ENCODE measurements around the gene MMD2. TPM values are rescaled to one million over a fixed set of nuclear protein-coding genes. Genes with fewer than 3 reads are reported as not detected.

The MMD2 gene
- total and polyA plus RNA-seq, 4 donors, result not detected

DNA sequence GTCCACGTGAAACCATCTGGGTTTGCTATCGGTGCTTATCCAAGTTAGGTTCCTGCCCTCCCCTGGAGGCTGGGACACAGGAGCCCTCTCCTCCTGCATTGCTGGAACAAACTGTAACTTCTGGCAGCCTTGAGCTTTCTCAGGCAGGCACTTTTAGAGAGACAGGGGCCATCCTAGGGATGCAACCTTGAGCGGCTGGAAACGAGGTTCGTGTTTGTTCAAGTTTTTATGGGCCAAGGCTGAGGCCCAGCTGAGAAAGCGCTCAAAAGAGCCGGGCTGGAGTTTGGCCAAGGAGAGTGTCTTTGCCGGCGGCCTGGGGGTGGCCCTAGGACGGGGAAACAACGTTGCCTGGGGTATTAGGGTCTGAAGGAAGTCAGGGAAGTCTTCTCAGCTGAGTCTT lies 5.5 kb upstream of the MMD2 start:
- ATAC-seq (ENCODE audit: insufficient read depth, low FRiP score) (no peak), DNase-seq (no peak)
- H3K36me3 ChIP-seq (ENCODE audit: control insufficient read depth in 4 of 4, insufficient read depth in 4 of 4, low read length in 4 of 4), result no peaks in the 10 kb centered on the region
- no peak overlapping the region for H3K27ac ChIP-seq (ENCODE audit: low read depth in 1 of 2, low read length in 1 of 2)
- H3K27me3 ChIP-seq (ENCODE audit: control insufficient read depth in 3 of 3, insufficient read depth in 3 of 3, low read length in 2 of 3), result peaks cover 0 to 8% (median 5%) of the 10 kb centered on the region in 3 donors
- peaks cover 0 to 1% (median 0%) of the 10 kb centered on the region in 5 donors for H3K4me1 ChIP-seq (ENCODE audit: control insufficient read depth in 5 of 5, insufficient read depth in 5 of 5, low read length in 5 of 5)
- H3K4me3 ChIP-seq, result no peak overlapping the region
- WGBS, 2 donors, result 56 to 70% methylated on average over 11 of the region's 11 CpGs
- TF ChIP-seq CTCF (IDR thresholded peaks at IDR 0.05; ENCODE audit: control extremely low read depth, extremely low read depth), result no peak
- H3K9ac ChIP-seq (ENCODE audit: insufficient read depth in 1 of 2, low read length in 2 of 2), result no peak overlapping the region
- no peaks in the 10 kb centered on the region for H3K9me3 ChIP-seq (ENCODE audit: control insufficient read depth in 4 of 4, insufficient read depth in 3 of 4, low read length in 3 of 4)

- Histone ChIP-seq H3K9ac (ENCODE audit: insufficient read depth in 1 of 2, low read length in 2 of 2) (no peak overlapping the region), H3K27me3 (ENCODE audit: control insufficient read depth in 3 of 3, insufficient read depth in 3 of 3, low read length in 2 of 3) (peaks cover 5 to 16% (median 5%) of the 10 kb centered on the region in 3 donors), H3K4me3 (no peak overlapping the region), H3K36me3 (ENCODE audit: control insufficient read depth in 4 of 4, insufficient read depth in 4 of 4, low read length in 4 of 4) (no peaks in the 10 kb centered on the region), H3K9me3 (ENCODE audit: control insufficient read depth in 4 of 4, insufficient read depth in 3 of 4, low read length in 3 of 4) (no peaks in the 10 kb centered on the region), H3K4me1 (ENCODE audit: control insufficient read depth in 5 of 5, insufficient read depth in 5 of 5, low read length in 5 of 5) (peaks cover 0 to 4% (median 0%) of the 10 kb centered on the region in 5 donors), H3K27ac (ENCODE audit: low read depth in 1 of 2, low read length in 1 of 2) (no peak overlapping the region)
- no peak for ATAC-seq (ENCODE audit: insufficient read depth, low FRiP score)
- DNase-seq, result no peak
- 77 to 86% methylated on average over 19 of the region's 19 CpGs for WGBS, 2 donors
- no peak for TF ChIP-seq CTCF (IDR thresholded peaks at IDR 0.05; ENCODE audit: control extremely low read depth, extremely low read depth)
Measured at GRCh38 chr7:4962872-4963775, 4.1 kb upstream of the MMD2 start.

- DNase-seq (no peak), ATAC-seq (ENCODE audit: insufficient read depth, low FRiP score) (no peak)
- no peaks in the 10 kb centered on the region for H3K36me3 ChIP-seq (ENCODE audit: control insufficient read depth in 4 of 4, insufficient read depth in 4 of 4, low read length in 4 of 4)
- H3K4me1 ChIP-seq (ENCODE audit: control insufficient read depth in 5 of 5, insufficient read depth in 5 of 5, low read length in 5 of 5), result peaks cover 0 to 4% (median 0%) of the 10 kb centered on the region in 5 donors
- TF ChIP-seq CTCF (IDR thresholded peaks at IDR 0.05; ENCODE audit: control extremely low read depth, extremely low read depth), result no peak
- no peak overlapping the region for H3K4me3 ChIP-seq
- H3K9ac ChIP-seq (ENCODE audit: insufficient read depth in 1 of 2, low read length in 2 of 2), result no peak overlapping the region
- H3K27ac ChIP-seq (ENCODE audit: low read depth in 1 of 2, low read length in 1 of 2), result no peak overlapping the region
- no peaks in the 10 kb centered on the region for H3K9me3 ChIP-seq (ENCODE audit: control insufficient read depth in 4 of 4, insufficient read depth in 3 of 4, low read length in 3 of 4)
- 51 to 62% methylated on average over 10 of the region's 10 CpGs for WGBS, 2 donors
- H3K27me3 ChIP-seq (ENCODE audit: control insufficient read depth in 3 of 3, insufficient read depth in 3 of 3, low read length in 2 of 3), result peaks cover 5 to 26% (median 7%) of the 10 kb centered on the region in 3 donors
Measured at GRCh38 chr7:4960363-4960762, 1.4 kb upstream of the MMD2 start.
